ENCODE data around the gene MED8.

The MED8 gene

GRCh38 chr1:43389326-43390313 lies at the start of gene MED8, which contains the start of gene SZT2:
Gene MED8 (minus strand): TSS chr1:43389800. CDS start chr1:43389764, 36 bp downstream.
Gene SZT2 (plus strand): TSS chr1:43389899. CDS start chr1:43389969, 70 bp downstream.
- peak; percentile 93 for DNase-seq (ENCODE audit: low spot score)

- DNase-seq (ENCODE audit: low spot score): no peak
These were observed 49.5 kb upstream of the MED8 start for GRCh38 chr1:43438953-43439581.

- DNase-seq (ENCODE audit: low spot score): no peak
These were observed 49.0 kb upstream of the MED8 start for GRCh38 chr1:43438576-43438952.

GRCh38 chr1:43438006-43438405 lies 48.4 kb upstream of the MED8 start:
- no peak for DNase-seq (ENCODE audit: low spot score)

- DNase-seq (ENCODE audit: low spot score): no peak
These were observed 47.7 kb upstream of the MED8 start for GRCh38 chr1:43437031-43437973.

- DNase-seq (ENCODE audit: low spot score): no peak
These were observed 46.8 kb upstream of the MED8 start for GRCh38 chr1:43436371-43436770.

GRCh38 chr1:43435146-43436145 lies 45.8 kb upstream of the MED8 start:
- DNase-seq (ENCODE audit: low spot score): no peak

GRCh38 chr1:43434256-43434655 lies 44.7 kb upstream of the MED8 start:
- no peak for DNase-seq (ENCODE audit: low spot score)

GRCh38 chr1:43432907-43433306 lies 43.3 kb upstream of the MED8 start:
- DNase-seq (ENCODE audit: low spot score): no peak

- DNase-seq (ENCODE audit: low spot score): no peak
These were observed 42.7 kb upstream of the MED8 start for GRCh38 chr1:43432171-43432860.

GRCh38 chr1:43431676-43432075 lies 42.1 kb upstream of the MED8 start:
- no peak for DNase-seq (ENCODE audit: low spot score)

GRCh38 chr1:43430831-43431230 lies 41.2 kb upstream of the MED8 start:
- no peak for DNase-seq (ENCODE audit: low spot score)

- DNase-seq (ENCODE audit: low spot score): no peak
These were observed 38.3 kb upstream of the MED8 start for GRCh38 chr1:43427941-43428340.

GRCh38 chr1:43427524-43427923 lies 37.9 kb upstream of the MED8 start:
- no peak for DNase-seq (ENCODE audit: low spot score)

- DNase-seq (ENCODE audit: low spot score): no peak
These were observed 36.6 kb upstream of the MED8 start for GRCh38 chr1:43426221-43426620.

- no peak for DNase-seq (ENCODE audit: low spot score)
These were observed 35.4 kb upstream of the MED8 start for GRCh38 chr1:43425045-43425444.

GRCh38 chr1:43423672-43424550 lies 34.3 kb upstream of the MED8 start:
- no peak for DNase-seq (ENCODE audit: low spot score)

- no peak for DNase-seq (ENCODE audit: low spot score)
These were observed 33.5 kb upstream of the MED8 start for GRCh38 chr1:43422995-43423671.

All from NAMALWA (cell line).